Glomerular endothelial cell (primary cell): ENCODE measurements around the gene STRIT1. TPM values are rescaled to one million over a fixed set of nuclear protein-coding genes. Genes with fewer than 3 reads are reported as not detected.
"Not testable (repeated sequence)": the region's sequence is repeated elsewhere in the genome, so short reads cannot be mapped to it uniquely, and the experiment has no call there.

Source experiments
- DNase-seq: peaks from one replicate; pipeline ENCODE4 v3.0.0-alpha.2; 2011; ENCODE audit warnings: low read depth, low spot score; ENCODE audit errors: extremely low read depth
- total RNA-seq: library from RNA; depleted of rRNA; stranded (reverse); fragments of >200 nt; gene quantifications from 2 replicates; pipeline ENCODE4 v1.2.3, GENCODE V29; 2015

Gene STRIT1
- total RNA-seq, 1 donor from 2014 or later: not detected

DNA sequence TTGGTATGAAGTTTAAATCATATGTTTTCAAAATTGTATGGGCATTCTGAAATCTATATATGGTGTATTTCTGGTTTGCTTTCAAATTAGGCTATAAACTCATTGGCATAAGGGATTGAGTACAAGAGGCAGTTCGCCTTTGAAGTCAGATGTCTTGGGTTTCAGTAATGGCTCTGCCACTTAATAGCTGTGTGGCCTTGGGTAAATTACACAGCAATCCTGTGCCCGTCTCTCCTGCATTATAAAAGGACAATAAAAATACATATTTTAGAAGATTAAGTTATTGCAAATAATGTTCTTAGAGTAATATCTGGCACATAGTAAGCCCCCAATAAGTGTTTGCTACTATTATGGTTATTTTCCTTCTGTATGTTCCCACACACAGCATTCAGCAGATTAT is 20.4 kb upstream of the STRIT1 start:
- DNase-seq: no peak

DNA sequence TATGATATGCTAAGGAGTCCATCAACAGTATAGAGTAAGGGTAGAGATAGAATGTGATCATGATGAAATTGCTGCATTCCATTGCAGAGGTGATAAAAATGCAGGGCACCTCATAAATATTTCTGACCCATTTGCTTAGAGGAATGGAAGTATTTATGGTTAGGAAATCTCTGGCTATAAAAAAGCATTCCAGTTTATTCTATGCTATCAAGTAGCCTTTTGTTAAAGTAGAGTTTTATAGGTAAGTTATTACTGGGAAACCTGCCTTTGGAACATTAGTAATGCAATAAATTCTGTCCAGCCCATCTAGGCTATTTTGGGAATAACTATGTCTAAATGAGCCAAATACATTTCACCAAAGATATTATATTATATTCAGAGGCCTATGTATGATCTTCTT is 19.8 kb upstream of the STRIT1 start:
- no peak for DNase-seq

DNA sequence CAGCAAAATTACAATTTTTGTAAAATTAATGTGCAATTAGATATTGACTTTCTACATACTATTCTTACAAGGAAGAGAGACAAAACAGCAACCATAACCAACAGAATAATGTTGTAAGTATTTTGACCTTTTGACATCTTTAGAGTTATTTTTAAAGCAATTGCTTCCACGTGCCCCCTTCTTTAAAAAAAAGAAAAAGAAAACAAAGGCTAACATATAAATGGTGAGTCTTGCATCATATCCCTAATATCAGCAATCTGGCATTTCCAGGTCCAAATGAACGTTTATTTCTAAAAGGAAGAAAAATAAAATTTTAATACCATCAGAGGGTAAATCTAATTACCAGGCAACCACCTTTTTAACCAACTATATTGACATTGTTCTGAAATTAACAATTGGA is 19.3 kb upstream of the STRIT1 start:
- no peak for DNase-seq

DNA sequence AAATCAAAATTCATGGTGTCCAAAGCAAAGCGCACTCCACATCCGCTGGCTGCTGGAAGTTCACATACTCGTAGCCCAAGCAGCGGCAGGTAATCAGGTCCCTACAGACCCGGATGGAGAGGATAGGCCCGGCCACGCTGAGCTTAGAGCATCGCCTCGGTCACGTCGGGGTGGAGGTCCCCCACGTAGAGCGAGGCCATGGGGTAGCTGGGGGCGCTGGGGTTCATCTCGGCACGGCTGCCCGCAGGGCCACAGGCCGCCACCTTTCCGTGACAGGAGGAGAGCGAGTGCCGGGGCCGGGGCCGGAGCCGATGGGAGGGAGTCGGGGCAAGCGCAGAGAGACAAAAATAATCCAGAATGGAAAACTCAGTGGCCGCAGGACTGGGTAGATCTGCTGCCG is 16.1 kb upstream of the STRIT1 start:
- DNase-seq: no peak

DNA sequence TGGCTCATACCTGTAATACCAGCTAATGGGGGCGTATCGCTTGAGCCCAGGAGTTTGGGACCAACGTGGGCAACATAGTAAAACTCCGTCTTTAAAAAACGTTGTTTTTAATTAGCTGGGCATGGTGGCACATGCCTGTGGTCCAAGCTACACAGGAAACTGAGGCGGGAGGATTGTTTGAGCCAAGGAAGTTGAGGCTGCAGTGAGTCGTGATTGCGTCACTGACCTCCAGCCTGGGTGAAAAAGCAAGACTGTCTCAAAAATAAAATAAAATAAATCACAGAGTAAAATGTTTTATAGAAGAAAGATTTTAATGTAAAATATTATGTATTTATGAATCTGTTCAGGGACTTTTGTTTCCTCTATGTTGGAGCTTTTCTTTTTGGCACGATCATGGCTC is 15.3 kb upstream of the STRIT1 start:
- DNase-seq: no peak

DNA sequence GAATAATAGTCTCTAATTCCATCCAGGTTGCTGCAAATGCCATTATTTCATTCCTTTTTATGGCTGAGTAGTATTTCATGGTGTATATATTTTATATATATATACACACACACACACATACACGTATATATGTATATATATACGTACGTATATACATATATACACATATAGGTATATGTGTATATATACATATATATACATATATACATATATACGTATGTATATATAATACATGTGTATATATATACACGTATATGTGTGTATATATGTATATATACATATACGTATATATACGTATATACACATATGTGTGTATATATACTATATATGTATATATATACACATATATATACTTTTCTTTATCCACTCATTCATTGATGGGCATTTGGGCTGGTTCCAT is 13.7 kb upstream of the STRIT1 start:
- no peak for DNase-seq

DNA sequence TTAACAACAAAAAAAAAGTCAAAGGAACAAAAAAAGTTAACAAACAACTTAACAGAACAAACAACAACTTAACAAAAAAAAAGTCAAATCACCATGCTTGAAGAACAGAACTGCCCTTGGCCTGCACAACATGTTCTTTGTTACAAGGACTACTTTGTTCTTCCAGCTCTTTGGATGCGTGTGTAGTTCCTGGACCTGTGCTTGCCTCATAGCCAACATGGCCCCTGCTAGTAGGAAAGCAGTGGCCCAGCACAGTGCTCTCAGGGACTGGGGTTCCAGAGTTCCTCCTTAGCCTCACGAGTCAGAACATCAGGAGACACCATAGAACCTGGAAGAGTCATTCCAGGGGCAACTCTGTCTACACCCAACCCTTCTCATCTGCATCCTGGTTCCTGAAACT is 10.9 kb upstream of the STRIT1 start:
- DNase-seq: no peak

DNA sequence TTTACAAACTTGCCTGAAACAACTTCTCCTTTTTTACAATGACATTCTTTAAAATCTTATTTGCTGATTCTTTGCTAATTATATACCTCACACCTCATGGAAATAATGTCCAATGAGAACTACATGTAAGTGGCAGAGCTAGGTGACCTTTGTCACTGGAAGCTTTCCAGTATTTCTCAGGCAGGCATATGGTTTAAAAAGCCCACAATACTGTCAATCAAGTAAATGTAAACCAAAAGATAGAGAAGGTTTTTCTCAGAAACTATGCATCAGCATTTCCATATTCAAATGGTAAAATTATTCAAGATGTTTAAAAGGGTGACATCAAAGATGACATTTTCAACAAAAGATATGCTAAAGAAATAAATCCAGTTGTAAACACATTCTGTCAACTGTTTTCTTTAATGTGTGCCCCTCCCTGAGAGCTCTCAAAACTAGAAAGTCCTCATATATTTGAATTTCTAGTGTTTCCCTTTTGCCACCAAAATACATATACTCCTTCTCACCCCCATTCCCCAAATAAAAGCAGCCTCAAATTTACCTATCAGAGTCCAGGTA is 10.1 kb upstream of the STRIT1 start:
- no peak for DNase-seq

DNA sequence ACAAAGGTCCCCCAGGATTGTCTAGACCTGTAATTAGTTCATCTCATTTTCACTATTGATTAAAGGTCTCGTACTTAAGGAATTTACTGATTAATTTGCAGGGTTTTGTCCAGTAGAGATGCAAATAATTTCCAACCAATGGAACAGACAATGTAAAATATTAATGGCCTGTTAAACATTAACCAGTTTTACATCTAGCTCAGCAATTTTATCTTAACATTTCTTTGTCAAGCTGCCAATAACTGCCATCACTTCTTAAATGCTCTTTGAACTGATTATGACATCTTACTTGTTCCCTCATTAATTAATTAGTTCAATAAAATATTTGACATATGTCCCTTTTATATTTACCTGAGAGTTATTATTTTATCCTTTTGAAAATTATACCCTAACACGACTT is 9.4 kb upstream of the STRIT1 start:
- DNase-seq: no peak

DNA sequence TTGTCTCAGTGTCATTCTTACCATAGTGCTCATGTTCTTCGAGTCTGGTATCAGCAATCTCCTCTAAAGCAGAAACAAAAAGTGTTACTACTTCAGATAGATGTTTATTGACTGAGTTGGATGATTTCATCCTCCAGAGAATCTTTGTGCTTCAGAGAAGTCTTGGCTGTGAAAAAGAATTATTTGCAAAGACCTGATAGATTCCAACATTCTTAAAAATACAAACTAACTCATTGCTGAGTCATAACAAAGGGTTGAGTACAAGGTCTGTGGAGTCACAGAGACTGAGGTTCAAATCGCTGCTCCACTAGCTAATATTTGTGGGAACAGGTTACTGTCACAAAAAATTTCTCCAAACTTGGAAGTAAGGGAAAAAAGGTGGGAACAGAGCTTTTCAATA is 9.0 kb upstream of the STRIT1 start:
- DNase-seq: no peak

DNA sequence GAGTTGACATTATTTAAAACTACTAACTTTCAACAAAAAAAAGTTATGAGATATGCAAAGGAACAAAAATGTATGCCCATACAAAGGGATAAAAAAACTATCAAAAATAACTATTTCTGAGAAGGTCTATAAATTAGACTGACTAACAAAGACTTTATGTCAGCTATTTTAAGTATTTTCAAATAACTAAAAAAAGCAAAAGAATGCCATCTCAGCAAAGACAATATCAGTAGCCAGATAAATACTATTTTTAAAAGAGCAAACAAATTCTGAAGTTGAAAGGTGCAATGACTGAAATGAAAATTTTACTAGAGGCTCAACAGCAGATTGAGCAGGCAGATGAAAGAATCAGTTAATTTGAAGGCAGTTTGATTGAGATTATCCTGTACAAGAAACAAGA is 3.6 kb upstream of the STRIT1 start:
- no peak for DNase-seq

DNA sequence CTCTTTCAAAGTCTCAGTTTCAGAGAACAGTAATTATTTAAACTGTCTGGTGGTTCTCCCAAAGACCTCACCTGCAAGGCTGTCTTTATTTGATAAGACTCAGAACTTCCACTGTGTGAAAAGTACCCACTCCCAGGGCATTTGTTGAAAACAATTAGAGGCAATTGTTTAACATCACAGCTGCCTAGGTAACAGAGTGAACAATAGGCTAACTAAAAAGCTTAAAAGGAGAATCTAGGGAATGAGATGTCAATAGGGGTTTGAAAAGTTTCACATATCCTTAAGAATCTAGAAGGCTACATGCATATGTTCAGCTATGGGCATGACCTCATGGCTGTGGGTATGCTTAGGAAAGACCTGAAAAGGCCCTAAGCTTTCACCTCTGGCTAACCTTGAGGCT is 2.9 kb upstream of the STRIT1 start:
- no peak for DNase-seq

DNA sequence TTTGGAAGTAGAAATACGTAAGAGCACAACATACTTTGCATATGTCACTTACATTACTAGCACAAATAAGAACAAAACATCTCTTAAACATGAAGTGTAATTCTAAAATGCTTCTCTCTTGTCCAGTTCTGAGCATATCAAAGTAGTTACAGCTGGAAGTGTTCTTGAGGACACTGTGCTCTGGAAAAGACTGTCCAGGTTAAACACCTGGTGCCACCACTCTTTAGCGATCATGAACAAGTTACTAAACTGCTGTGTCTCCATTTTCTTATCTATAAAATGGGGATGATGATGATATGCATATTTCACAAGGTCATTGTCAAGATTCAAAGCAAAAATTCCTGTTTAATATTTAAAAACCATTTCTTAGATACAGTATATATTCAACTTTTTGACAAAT is 790 bp downstream of the STRIT1 start:
- no peak for DNase-seq

DNA sequence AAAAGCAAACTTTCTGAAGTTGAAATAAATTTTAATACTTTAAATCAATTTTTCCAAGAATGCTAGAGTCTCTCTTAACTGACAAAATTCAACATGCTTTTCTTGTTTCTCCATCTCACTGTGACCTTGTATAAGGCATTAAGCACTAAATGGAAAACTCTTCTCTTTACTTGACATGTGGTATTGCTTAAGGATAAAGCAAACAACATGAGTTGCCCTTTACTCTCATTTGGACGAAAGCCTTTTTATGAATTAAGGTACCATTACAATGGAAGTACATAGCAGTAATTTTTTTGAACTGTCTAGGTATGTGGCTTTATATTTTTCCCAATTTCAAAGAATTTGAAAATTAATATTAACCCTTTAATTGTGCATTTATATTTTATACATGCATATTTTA is 1.4 kb downstream of the STRIT1 start:
- no peak for DNase-seq

DNA sequence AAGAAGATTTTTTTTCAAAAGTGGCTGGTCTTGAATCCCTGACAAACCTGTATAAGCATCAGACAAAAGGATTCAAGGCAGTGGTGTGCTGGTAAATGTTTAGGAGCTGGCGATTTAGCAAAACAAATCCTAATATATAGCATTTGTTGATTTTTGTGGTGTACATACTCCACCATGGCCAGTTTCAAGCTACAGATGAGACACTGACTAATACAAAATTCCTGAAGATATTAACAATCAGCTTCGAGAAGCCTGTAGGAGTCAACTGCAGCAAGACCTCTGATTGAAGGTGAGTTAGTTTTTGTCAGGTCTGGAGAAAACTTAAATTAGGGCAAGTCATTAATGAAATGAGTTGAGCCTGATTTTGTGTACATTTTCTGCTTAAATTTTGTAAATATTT is 6.7 kb downstream of the STRIT1 start:
- DNase-seq: no peak

DNA sequence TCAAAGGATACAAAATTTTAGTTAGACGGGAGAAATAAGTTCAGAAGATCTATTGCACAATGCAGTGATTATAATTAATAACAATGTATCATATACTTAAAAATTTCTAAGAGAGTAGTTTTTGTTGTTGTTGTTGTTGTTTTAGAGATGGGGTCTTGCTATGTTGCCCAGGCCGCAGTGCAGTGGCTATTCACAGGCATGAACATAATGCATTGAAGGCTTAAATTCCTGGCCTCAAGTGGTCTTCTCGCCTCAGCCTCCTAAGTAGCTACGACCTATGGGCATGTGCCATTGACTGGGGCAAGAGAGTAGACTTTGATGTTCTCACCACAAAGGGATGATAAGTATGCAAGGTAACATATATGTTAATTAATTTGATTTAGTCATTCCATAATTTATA is 7.5 kb downstream of the STRIT1 start:
- DNase-seq: no peak

DNA sequence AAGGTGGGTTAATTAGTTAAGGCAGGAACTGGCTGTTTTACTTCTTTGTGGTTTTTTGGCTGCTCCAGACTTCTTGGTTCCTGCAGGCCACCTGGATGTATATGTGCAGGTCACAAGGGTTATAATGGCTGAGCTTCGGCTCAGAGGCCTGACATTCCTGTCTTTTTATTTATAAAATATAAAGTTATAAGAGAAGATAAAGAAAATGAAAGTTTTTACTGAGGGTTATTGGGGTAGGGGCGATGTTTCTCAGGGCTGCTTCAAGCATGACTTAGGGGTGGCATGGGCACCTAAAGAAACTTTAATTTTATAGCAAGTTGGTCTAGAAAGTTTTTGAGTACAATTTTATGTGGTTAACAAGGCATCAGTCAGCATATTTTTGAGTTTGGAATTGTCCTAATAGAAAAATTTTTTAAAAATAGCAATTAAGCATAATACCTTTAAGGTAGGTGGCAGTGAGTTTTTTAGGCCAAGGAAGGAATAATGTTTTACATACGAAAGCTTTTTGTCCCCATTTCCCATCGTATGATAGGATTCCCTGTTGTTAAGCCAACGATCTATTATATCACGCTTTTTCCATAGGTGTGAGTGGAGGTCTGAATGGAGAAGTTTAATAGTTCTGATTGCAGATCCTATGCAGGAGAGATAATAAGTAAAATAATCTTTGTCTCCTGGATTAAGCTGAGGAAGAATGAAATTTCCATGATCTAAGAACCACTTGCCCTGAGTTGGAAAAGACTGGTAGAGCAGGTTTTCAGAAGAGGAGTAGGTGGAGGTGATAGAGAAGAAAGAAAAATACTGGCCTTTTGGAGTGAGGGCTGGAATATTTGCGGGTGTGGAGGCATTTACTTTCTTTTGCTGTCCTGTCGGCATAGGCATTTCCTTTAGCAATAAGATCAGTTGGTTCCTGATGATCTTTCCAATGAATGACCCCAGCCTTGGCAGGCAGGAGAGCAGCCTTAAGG is 10.1 kb downstream of the STRIT1 start:
- DNase-seq: no peak

DNA sequence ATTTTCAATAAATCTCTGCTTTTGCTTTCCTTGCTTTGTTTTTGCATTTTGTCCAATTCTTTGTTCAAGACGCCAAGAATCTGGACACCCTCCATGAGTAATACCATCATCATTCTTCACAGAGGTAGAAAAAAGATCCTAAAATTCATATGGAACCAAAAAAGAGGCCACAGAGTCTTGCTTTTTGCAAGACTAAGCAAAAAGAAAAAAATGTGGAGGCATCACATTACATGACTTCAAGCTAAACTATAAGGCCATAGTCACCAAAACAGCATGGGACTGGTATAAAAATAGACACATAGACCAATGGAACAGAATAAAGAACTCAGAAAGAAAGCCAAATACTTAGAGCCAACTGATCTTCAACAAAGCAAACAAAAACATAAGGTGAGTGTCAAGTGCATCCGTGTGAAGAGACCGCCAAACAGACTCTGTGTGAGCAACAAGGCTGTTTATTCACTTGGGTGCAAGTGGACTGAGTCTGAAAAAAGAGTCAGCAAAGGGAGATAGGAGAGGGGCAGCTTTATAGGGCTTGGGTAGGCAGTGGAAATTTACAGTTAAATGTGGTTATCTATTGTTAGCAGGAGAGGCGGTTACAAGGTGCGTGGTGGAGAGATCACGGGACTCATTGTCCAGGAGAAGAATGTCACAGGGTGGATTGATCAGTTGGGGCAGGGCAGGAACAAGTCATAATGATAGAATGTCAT is 10.9 kb downstream of the STRIT1 start:
- no peak for DNase-seq

DNA sequence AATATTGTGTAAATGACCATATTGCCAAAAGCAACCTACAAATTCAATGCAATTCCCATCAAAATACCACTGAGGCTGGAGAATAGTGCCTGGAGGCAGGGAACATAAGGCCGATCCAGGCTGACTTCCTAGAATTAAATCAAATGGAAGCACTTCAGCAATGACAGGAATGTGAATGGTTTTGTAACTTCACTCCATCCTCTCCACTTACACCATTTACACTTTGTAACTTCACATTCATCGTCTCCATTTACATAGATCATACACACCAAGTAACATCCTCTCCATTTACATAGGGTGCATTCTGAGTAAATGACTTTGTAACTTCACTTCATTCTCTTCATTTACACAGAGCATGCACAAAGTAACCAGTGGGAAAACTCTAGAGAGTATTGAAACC is 11.6 kb downstream of the STRIT1 start:
- DNase-seq: no peak

DNA sequence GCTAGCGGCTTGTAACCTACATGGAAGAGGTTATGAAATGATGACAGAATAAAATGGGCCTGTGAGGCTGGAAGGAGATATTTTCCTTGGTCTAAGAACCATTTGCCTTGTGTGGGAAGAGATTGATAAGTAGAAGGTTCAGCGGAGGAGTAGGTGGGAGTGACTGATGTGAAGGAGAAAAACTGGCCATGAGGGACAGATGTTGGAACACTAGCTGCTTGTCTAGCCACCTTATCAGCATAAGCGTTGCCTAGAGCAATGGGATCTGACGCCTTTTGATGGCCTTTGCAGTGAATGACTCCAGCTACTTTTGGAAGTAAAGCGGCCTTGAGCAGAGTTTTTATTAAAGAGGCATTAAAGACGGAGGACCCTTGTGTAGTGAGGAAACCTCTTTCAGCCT is 17.4 kb downstream of the STRIT1 start:
- DNase-seq: not testable (repeated sequence)

DNA sequence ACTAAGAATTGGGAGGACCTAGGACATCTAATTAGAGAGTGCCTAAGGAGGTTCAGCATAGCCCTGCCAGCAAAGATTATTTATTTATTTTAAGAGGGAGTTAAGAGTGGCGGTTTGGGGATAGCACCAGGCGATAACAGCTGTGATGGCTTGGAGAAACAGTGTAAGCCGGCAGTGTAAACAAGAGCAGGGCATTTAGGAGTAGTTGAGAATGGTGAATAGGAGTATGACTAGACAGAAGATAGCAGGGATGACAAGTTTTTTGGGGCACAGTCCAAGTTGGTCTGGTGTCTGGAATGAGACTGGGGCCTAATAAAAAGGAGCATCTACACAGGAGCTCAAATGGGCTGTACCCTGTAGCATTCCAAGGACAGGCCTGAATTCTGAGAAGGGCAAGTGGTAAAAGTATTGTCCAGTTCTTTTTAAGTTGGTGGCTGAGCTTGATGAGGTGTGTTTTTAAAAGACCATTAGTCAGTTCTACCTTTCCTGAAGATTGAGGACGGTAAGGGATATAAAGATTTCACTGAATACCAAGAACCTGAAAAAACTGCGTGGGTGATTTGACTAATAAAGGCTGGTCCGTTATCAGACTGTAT is 18.2 kb downstream of the STRIT1 start:
- not testable (repeated sequence) for DNase-seq
